Osteoblast (primary cell): ENCODE measurements around the gene ZBTB7C. TPM values are rescaled to one million over a fixed set of nuclear protein-coding genes. Genes with fewer than 3 reads are reported as not detected.

Experiments
- DNase-seq: peaks from one replicate; pipeline ENCODE4 v3.0.0; 2011; ENCODE audit warnings: low spot score, mixed read lengths; ENCODE audit not compliant: insufficient read length; ENCODE audit errors: missing footprints
- H2AFZ ChIP-seq: 2 replicates; pipeline ENCODE4 v1.6.0; 2011; ENCODE audit warnings: mild to moderate bottlenecking, low read length
- H3K27ac ChIP-seq: 2 replicates; pipeline ENCODE4 v1.5.1; 2011; ENCODE audit warnings: mild to moderate bottlenecking, low read depth, low read length, moderate library complexity
- H3K27me3 ChIP-seq: 2 replicates; pipeline ENCODE4 v1.6.0; 2012; ENCODE audit warnings: mild to moderate bottlenecking, control low read depth, inconsistent platforms, low read length, moderate library complexity; ENCODE audit not compliant: insufficient read depth
- H3K36me3 ChIP-seq: 2 replicates; pipeline ENCODE4 v1.5.1; 2011; ENCODE audit warnings: mild to moderate bottlenecking, low read length, control low read depth, moderate library complexity; ENCODE audit not compliant: insufficient read depth
- H3K4me1 ChIP-seq: 2 replicates; pipeline ENCODE4 v1.5.1; 2011; ENCODE audit warnings: mild to moderate bottlenecking, low read length, control low read depth, moderate library complexity; ENCODE audit not compliant: insufficient read depth
- H3K4me2 ChIP-seq: 2 replicates; pipeline ENCODE4 v1.6.0; 2011; ENCODE audit warnings: mild to moderate bottlenecking, low read length; ENCODE audit not compliant: insufficient read depth
- H3K4me3 ChIP-seq: fragments of 200-600 bp; sonication (generic); 3 replicates; pipeline ENCODE4 v1.5.1; 2012; ENCODE audit warnings: mild to moderate bottlenecking, low read length, inconsistent platforms; ENCODE audit not compliant: insufficient read depth
- H3K79me2 ChIP-seq: 2 replicates; pipeline ENCODE4 v1.6.0; 2012; ENCODE audit warnings: mild to moderate bottlenecking, low read length, control low read depth, inconsistent platforms; ENCODE audit not compliant: insufficient read depth
- H3K9me3 ChIP-seq: 2 replicates; pipeline ENCODE4 v1.5.1; 2011; ENCODE audit warnings: low read depth, low read length, control low read depth
- H4K20me1 ChIP-seq: 2 replicates; pipeline ENCODE4 v1.6.0; 2012; ENCODE audit warnings: mild to moderate bottlenecking, low read length, control low read depth; ENCODE audit not compliant: insufficient read depth
- total RNA-seq: library from RNA; depleted of rRNA; stranded (reverse); fragments of >200 nt; gene quantifications from 2 replicates; pipeline ENCODE4 v1.2.3, GENCODE V29; 2012
- TF ChIP-seq, protein P1 (sequence below): IDR thresholded peaks from 2 replicates; pipeline ENCODE4 v1.5.1; 2011; ENCODE audit warnings: mild to moderate bottlenecking, low read depth, low read length, moderate library complexity; ENCODE audit errors: extremely low read depth

Gene ZBTB7C
- total RNA-seq, 1 donor, result 0.36 TPM

DNA sequence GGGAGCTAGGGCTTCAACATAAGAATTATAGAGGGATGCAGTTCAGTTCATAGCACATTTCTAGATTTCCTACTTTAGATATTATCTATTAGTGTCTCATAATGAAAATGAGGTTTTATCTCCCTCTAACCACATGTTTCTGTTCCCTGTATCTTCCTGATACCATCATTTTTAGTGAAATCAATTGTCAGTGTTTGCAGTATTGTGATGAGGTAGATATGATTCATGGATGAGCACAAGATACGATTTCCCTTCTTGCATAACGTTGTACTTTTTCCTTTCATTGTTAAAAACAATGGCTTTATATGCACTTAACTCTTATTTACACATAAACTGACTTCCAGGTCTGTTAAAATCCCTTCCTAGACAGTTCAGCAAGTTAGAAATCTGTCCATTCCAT, 211.4 kb downstream of the ZBTB7C start:
- Histone ChIP-seq H3K9me3 (no peaks in the 10 kb centered on the region), H3K27me3 (no peaks in the 10 kb centered on the region), H3K4me2 (no peak overlapping the region), H2AFZ (no peak overlapping the region), H3K27ac (no peak overlapping the region), H3K4me1 (no peaks in the 10 kb centered on the region), H3K4me3 (no peak overlapping the region), H4K20me1 (no peaks in the 10 kb centered on the region), H3K79me2 (no peaks in the 10 kb centered on the region), H3K36me3 (no peaks in the 10 kb centered on the region)
- no peak for DNase-seq
- TF ChIP-seq, protein P1, sequence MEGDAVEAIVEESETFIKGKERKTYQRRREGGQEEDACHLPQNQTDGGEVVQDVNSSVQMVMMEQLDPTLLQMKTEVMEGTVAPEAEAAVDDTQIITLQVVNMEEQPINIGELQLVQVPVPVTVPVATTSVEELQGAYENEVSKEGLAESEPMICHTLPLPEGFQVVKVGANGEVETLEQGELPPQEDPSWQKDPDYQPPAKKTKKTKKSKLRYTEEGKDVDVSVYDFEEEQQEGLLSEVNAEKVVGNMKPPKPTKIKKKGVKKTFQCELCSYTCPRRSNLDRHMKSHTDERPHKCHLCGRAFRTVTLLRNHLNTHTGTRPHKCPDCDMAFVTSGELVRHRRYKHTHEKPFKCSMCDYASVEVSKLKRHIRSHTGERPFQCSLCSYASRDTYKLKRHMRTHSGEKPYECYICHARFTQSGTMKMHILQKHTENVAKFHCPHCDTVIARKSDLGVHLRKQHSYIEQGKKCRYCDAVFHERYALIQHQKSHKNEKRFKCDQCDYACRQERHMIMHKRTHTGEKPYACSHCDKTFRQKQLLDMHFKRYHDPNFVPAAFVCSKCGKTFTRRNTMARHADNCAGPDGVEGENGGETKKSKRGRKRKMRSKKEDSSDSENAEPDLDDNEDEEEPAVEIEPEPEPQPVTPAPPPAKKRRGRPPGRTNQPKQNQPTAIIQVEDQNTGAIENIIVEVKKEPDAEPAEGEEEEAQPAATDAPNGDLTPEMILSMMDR, result no peak

DNA sequence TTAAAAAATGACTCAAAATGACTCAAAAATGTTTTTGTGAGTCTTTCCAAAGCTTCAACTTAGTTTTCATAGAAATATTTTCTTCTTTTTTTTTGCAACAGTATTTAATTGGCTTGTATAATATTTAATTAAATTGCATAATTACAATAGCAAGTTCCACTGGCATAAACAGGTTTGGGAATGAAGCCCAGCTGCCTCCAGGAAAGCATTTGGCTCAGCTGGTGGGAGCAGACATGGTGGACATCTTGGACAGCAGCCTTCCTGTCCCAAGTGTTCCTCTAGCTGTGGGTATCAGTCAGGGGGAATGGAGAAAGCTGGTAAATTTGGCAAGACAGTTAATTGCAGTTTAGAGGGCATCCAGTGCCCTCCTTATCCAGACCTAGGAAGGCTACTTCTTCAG, 213.4 kb downstream of the ZBTB7C start:
- H3K79me2 ChIP-seq, result no peaks in the 10 kb centered on the region
- H2AFZ ChIP-seq, result no peak overlapping the region
- H3K4me2 ChIP-seq, result no peak overlapping the region
- H3K4me3 ChIP-seq, result no peak overlapping the region
- no peak for DNase-seq
- H3K27ac ChIP-seq, result no peak overlapping the region
- TF ChIP-seq, protein P1, result no peak
- no peaks in the 10 kb centered on the region for H3K36me3 ChIP-seq
- H3K4me1 ChIP-seq, result no peaks in the 10 kb centered on the region
- H3K27me3 ChIP-seq, result no peaks in the 10 kb centered on the region
- H3K9me3 ChIP-seq, result no peaks in the 10 kb centered on the region
- H4K20me1 ChIP-seq, result no peaks in the 10 kb centered on the region

DNA sequence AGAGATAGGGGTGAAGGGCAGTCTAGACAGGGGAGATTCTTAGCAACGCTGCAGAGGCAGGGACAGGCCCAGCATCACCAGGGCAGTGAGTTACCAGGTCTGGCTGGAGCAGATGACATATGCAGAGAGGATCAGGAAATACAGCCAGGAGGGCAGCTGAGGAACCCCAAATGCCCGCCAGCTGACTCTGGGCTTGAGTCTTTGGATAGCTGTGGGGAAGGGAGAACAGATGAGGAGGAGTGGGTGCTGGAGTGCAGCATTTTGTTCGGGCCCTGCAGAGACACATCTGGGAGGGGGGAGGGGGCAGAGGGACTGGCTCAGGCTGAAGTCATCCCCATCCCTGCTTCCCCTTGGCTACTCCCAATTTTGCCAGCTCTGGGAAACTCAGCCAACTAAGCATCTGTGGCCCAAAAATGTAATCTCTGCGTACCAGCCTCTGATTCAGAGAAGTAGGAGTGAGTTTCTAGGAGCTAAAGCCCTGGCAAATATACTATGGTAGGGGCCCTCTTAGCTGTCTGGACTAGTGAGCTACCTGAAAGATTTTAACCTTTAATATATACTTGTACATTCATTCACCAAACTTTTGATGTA, 214.5 kb downstream of the ZBTB7C start:
- no peaks in the 10 kb centered on the region for H3K4me1 ChIP-seq
- H3K9me3 ChIP-seq, result no peaks in the 10 kb centered on the region
- no peaks in the 10 kb centered on the region for H3K79me2 ChIP-seq
- H3K4me2 ChIP-seq, result no peak overlapping the region
- H3K27ac ChIP-seq, result no peak overlapping the region
- no peaks in the 10 kb centered on the region for H4K20me1 ChIP-seq
- DNase-seq, result no peak
- no peaks in the 10 kb centered on the region for H3K36me3 ChIP-seq
- peaks cover 1% of the 10 kb centered on the region for H3K27me3 ChIP-seq
- TF ChIP-seq, protein P1, result no peak
- H3K4me3 ChIP-seq, result no peak overlapping the region
- H2AFZ ChIP-seq, result no peak overlapping the region

DNA sequence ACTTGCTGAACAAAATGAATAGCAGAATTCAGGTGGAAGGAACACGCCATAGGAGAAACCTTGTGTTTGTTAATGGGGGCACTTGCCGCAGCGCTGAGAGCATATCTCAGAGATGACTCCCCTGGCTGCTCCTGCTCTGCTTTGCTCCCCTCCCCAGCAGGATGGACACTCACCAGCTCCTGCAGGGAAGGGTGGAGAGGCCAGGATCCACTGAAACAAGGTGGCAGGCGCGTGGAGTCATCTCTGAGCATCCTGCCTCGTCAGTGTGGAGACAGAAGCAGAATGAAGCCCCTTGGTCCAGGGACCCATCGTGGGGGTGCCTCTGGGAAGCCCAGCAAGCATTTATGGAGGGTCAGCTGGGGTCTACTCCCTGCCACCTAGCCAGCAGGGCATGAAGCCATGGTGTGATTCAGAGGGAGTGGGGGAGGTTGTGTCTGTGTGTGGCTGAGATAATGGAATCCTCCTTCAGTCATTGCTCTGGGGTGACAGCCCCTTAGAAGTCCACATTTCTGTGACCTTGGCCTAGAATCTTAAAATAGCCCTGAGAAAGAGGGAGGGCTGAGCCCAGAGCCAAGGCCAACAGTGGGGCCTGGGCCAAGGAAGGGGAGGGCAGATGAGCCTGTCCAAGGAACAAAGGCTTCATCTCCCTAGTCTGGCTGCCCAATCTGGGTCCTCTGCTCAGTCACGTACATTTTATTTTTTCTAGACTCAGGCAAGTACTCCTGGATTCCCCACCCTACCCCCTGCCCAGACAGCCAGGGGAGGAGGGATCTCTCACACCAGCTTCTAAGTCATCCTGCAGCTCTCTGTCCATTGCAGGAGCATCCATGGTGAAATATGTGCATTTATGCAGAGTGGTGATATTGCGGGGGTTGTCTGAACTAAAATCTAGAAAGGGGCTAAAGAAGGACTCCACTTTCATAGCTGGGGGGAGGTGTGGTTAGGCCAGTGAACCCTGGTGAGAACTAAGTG, 215.4 kb downstream of the ZBTB7C start:
- DNase-seq, result no peak
- no peak overlapping the region for H3K27ac ChIP-seq

More for the DNA sequence above, 215.4 kb downstream of the ZBTB7C start:
- no peaks in the 10 kb centered on the region for H3K36me3 ChIP-seq
- H3K79me2 ChIP-seq, result no peaks in the 10 kb centered on the region
- no peaks in the 10 kb centered on the region for H3K4me1 ChIP-seq
- H3K4me3 ChIP-seq, result no peak overlapping the region
- H3K4me2 ChIP-seq, result no peak overlapping the region
- H4K20me1 ChIP-seq, result no peaks in the 10 kb centered on the region
- TF ChIP-seq, protein P1, result no peak
- peaks cover 3% of the 10 kb centered on the region for H3K27me3 ChIP-seq
- H2AFZ ChIP-seq, result no peak overlapping the region
- no peaks in the 10 kb centered on the region for H3K9me3 ChIP-seq
